Activated CD4-positive, alpha-beta memory T cell treated with anti-CD3 and anti-CD28 coated beads, Interleukin-2, amount 10 ng/mL, durations not matched to agents 7 days and 5 days (primary cell): ENCODE measurements around the gene VTI1A. TPM values are rescaled to one million over a fixed set of nuclear protein-coding genes. Genes with fewer than 3 reads are reported as not detected.
"Not testable (repeated sequence)": the region's sequence is repeated elsewhere in the genome, so short reads cannot be mapped to it uniquely, and the experiment has no call there.

Experiments used
- CTCF ChIA-PET: fragments of 350-600 bp; sonication (Branson Sonifier 250); formaldehyde crosslinking; loops from one replicate; lab custom pipeline; 2021; ENCODE audit warnings: antibody characterized with exemption, inconsistent platforms; lab: Charles Lee
- POLR2A ChIA-PET: fragments of 350-600 bp; sonication (Branson Sonifier 250); formaldehyde crosslinking; loops from one replicate; lab custom pipeline; 2021; ENCODE audit warnings: antibody characterized with exemption; lab: Charles Lee
- DNase-seq: peaks from one replicate; pipeline ENCODE4 v3.0.0-alpha.2; 2020
- H3K27ac Mint-ChIP-seq: one replicate; pipeline ENCODE4 v1.8.0; 2021; ENCODE audit warnings: mild to moderate bottlenecking, mixed read lengths
- H3K27me3 Mint-ChIP-seq: one replicate; pipeline ENCODE4 v1.8.0; 2021; ENCODE audit warnings: mixed read lengths
- H3K36me3 Mint-ChIP-seq: one replicate; pipeline ENCODE4 v1.8.0; 2021; ENCODE audit warnings: low read depth, mixed read lengths
- H3K4me1 Mint-ChIP-seq: one replicate; pipeline ENCODE4 v1.8.0; 2021; ENCODE audit warnings: mixed read lengths
- H3K4me3 Mint-ChIP-seq: one replicate; pipeline ENCODE4 v1.8.0; 2021; ENCODE audit warnings: mild to moderate bottlenecking, mixed read lengths
- H3K9me3 Mint-ChIP-seq: one replicate; pipeline ENCODE4 v1.8.0; 2021; ENCODE audit warnings: mixed read lengths
- total RNA-seq, 2 experiments: library from RNA; stranded (reverse); gene quantifications; one replicate each; pipeline ENCODE4 v1.2.3, GENCODE V29; 2021

The VTI1A gene
- 10 to 100 TPM; 32.9 to 37.3 TPM for total RNA-seq

GRCh38 chr10:112446855-112447619 lies at the start of gene VTI1A, which contains the start of gene ZDHHC6:
Gene VTI1A, plus strand, starts transcription at chr10:112447215. Its CDS starts 159 bp downstream, at chr10:112447374.
Gene ZDHHC6, minus strand, starts transcription at chr10:112446914. Its CDS starts 1,478 bp downstream, at chr10:112445436.
- POLR2A ChIA-PET, result interaction anchor here (0.7 to 3.3 kb wide), 26 partner anchors 9 to 1528 kb away, joined by 3 to 53 read pairs (median 4); partner anchors contain the start of genes ACSL5, BBIP1, CASP7 and GPAM
- CTCF ChIA-PET, result interaction anchor here (0.8 to 1.5 kb wide), 8 partner anchors 10 to 306 kb away, joined by 3 to 7 read pairs (median 4); no protein-coding TSS in a partner anchor
- Mint-ChIP-seq H3K4me1 (peaks cover 57% of the 10 kb centered on the region), H3K27ac (peak within 1 kb of the TSS; percentile 86), H3K27me3 (no peaks in the 10 kb centered on the region), H3K36me3 (peaks cover 36% of the 10 kb centered on the region), H3K4me3 (peak within 1 kb of the TSS; percentile 87), H3K9me3 (no peaks in the 10 kb centered on the region)
- DNase-seq, result peak; percentile 86

DNA sequence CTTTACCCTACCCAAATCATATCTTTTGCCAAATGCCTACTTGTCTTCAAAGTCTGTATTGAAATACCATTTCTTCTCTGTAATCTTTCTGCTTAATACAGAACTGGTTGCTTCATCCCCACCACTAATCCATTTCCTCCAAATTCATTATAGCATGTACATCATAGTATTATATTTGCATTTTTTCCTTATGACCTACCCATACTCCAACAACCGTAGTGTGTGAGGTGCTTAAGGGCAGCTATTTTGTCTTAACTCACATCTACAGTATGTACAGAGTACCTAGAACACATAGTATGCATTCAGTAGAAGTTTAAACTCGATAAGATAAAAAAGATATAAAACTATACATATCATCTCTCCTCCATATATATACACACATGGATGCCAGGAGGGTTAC lies 49.4 kb upstream of the VTI1A start:
- POLR2A ChIA-PET, result no interaction called here
- CTCF ChIA-PET, result no interaction called here

GRCh38 chr10:112402917-112403316 lies 44.1 kb upstream of the VTI1A start:
- ChIA-PET POLR2A (interaction anchor here (0.7 kb wide), 1 partner anchor 27 kb away, joined by 3 read pairs; no protein-coding TSS in a partner anchor), CTCF (interaction anchor here (1.2 kb wide), 1 partner anchor 33 kb away, joined by 3 read pairs; no protein-coding TSS in a partner anchor)
- H3K4me1 Mint-ChIP-seq, result no peaks in the 10 kb centered on the region
- DNase-seq, result no peak
- no peaks in the 10 kb centered on the region for H3K27me3 Mint-ChIP-seq
- peaks cover 72% of the 10 kb centered on the region for H3K36me3 Mint-ChIP-seq
- no peaks in the 10 kb centered on the region for H3K9me3 Mint-ChIP-seq
- no peak overlapping the region for H3K4me3 Mint-ChIP-seq
- no peak overlapping the region for H3K27ac Mint-ChIP-seq

More for the DNA sequence above, 49.4 kb upstream of the VTI1A start:
- no peak for DNase-seq
- Mint-ChIP-seq H3K27ac (no peak overlapping the region), H3K9me3 (no peaks in the 10 kb centered on the region), H3K27me3 (no peaks in the 10 kb centered on the region), H3K4me1 (peaks cover 12% of the 10 kb centered on the region), H3K36me3 (peaks cover 37% of the 10 kb centered on the region), H3K4me3 (no peak overlapping the region)

DNA sequence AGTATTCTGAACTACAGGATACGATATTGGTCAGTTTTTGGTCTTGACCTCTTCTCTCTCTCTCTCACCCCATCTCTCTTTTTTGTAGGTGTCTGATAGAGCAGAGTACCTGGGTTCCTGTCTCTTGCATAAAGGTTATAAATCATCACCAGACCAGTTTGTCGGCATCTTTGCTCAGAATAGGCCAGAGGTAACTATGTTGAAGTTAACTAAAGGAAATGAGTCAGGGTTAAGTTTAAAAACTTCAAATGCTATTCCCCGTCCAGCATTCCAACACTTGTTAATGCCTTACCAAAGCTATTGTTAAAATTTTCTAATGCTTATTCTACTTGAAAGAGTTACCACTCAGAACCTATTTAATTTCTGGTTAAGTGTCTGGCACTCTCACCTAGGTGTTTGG lies 42.4 kb upstream of the VTI1A start:
- Mint-ChIP-seq H3K27ac (no peak overlapping the region), H3K36me3 (peaks cover 73% of the 10 kb centered on the region)

GRCh38 chr10:112406806-112407205 lies 40.2 kb upstream of the VTI1A start:
- H3K27me3 Mint-ChIP-seq, CTCF ChIA-PET, H3K27ac Mint-ChIP-seq, H3K9me3 Mint-ChIP-seq, H3K4me3 Mint-ChIP-seq, DNase-seq, POLR2A ChIA-PET, H3K4me1 Mint-ChIP-seq: not testable (repeated sequence)
- peaks cover 76% of the 10 kb centered on the region for H3K36me3 Mint-ChIP-seq

More for the DNA sequence above, 42.4 kb upstream of the VTI1A start:
- H3K4me3 Mint-ChIP-seq, result no peak overlapping the region
- ChIA-PET POLR2A (no interaction called here), CTCF (no interaction called here)
- no peak for DNase-seq
- H3K27me3 Mint-ChIP-seq, result no peaks in the 10 kb centered on the region
- H3K9me3 Mint-ChIP-seq, result no peaks in the 10 kb centered on the region
- H3K4me1 Mint-ChIP-seq, result no peaks in the 10 kb centered on the region

- ChIA-PET CTCF (no interaction called here), POLR2A (no interaction called here)
- no peak for DNase-seq
- Mint-ChIP-seq H3K4me3 (no peak overlapping the region), H3K4me1 (no peaks in the 10 kb centered on the region), H3K36me3 (peaks cover 71% of the 10 kb centered on the region), H3K27me3 (no peaks in the 10 kb centered on the region), H3K9me3 (no peaks in the 10 kb centered on the region), H3K27ac (no peak overlapping the region)
These were observed 39.3 kb upstream of the VTI1A start for GRCh38 chr10:112407696-112408095.

DNA sequence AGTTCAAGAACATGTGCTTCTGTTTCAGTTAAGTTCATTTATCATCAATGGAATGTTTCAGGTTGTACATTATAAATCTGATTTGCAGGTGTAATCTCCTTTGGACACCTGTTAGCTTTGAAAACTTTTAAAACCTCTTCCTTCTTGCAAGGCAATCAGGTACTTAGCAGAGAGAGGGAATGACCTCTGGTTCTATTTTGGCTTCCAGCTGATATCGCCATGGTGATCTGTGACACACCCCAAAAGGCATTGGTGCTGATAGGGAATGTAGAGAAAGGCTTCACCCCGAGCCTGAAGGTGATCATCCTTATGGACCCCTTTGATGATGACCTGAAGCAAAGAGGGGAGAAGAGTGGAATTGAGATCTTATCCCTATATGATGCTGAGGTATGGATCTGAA lies 37.7 kb upstream of the VTI1A start:
- no peaks in the 10 kb centered on the region for H3K9me3 Mint-ChIP-seq
- no peak overlapping the region for H3K27ac Mint-ChIP-seq
- peaks cover 67% of the 10 kb centered on the region for H3K36me3 Mint-ChIP-seq
- ChIA-PET POLR2A (interaction anchor here (1.1 kb wide), 1 partner anchor 34 kb away, joined by 4 read pairs; no protein-coding TSS in a partner anchor), CTCF (no interaction called here)
- no peaks in the 10 kb centered on the region for H3K27me3 Mint-ChIP-seq
- H3K4me3 Mint-ChIP-seq, result no peak overlapping the region
- DNase-seq, result no peak
- no peaks in the 10 kb centered on the region for H3K4me1 Mint-ChIP-seq

DNA sequence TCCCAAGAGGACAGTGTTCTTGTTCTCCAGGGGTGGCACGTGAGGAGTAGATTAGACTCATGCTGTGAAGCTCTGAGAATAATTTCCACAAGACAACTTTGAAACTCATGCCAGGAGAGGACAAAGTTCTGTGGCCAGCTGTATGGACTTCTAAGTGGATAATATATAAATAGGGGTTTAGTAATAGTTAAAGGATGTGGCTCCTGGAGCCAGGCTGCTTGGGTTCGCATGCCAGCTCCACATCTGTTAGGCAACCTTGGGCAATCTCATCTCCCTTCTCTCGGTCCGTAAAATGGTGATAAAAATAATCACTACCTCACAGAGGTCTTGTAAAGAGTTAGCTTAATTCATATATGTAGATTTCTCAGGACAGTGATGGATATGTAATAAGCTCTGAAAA lies 37.3 kb upstream of the VTI1A start:
- POLR2A ChIA-PET, result interaction anchor here (0.5 to 1.1 kb wide), 2 partner anchors 35 to 154 kb away, joined by 3 to 4 read pairs; no protein-coding TSS in a partner anchor
- Mint-ChIP-seq H3K9me3 (no peaks in the 10 kb centered on the region), H3K4me3 (no peak overlapping the region), H3K36me3 (peaks cover 66% of the 10 kb centered on the region), H3K27ac (no peak overlapping the region), H3K4me1 (no peaks in the 10 kb centered on the region), H3K27me3 (no peaks in the 10 kb centered on the region)
- CTCF ChIA-PET, result no interaction called here
- DNase-seq, result no peak

DNA sequence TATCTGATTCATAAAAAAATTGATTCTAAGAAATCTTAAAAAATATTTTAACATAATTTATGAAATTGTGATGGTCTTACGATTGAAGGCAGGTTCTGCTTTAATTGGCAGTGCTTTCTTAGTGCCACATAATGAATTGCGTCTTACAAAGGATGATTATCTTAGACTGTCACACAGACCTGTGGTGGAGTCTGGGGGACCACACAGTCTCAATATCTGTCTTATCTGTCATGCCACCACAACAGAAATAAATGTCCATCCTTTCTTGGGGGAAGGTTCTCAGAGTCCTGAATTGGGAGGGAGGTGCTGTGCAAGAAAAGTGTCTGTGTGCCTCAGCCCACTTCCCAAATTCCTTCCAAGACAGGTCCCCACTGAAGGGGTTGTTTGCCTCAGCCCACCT lies 34.3 kb upstream of the VTI1A start:
- POLR2A ChIA-PET, result no interaction called here
- no peak overlapping the region for H3K27ac Mint-ChIP-seq
- no peaks in the 10 kb centered on the region for H3K4me1 Mint-ChIP-seq
- peaks cover 61% of the 10 kb centered on the region for H3K36me3 Mint-ChIP-seq
- CTCF ChIA-PET, result interaction anchor here (0.9 kb wide), 1 partner anchor 17 kb away, joined by 3 read pairs; no protein-coding TSS in a partner anchor
- DNase-seq, result no peak
- H3K9me3 Mint-ChIP-seq, result no peaks in the 10 kb centered on the region
- no peak overlapping the region for H3K4me3 Mint-ChIP-seq
- H3K27me3 Mint-ChIP-seq, result no peaks in the 10 kb centered on the region

DNA sequence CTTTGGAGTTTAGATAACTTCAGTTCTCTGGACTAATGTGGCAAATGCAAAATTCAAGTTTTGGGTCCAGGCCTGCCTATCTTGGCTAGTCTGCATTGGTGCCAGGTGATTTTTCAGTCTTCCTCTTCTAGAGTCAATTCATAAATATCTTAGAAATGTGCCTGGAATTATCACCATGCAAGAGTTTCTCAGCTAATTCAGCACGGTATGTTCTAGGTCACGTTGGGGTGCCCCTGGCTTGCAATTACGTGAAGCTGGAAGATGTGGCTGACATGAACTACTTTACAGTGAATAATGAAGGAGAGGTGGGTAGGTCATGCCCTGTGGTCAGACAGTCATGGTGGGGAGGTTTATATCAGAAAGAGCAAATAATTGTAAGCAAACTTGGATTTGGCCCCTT lies 25.3 kb upstream of the VTI1A start:
- POLR2A ChIA-PET, result interaction anchor here (0.7 kb wide), 1 partner anchor 12 kb away, joined by 3 read pairs; no protein-coding TSS in a partner anchor
- Mint-ChIP-seq H3K27ac (no peak overlapping the region), H3K36me3 (peaks cover 58% of the 10 kb centered on the region), H3K4me1 (no peaks in the 10 kb centered on the region), H3K4me3 (no peak overlapping the region), H3K9me3 (no peaks in the 10 kb centered on the region), H3K27me3 (no peaks in the 10 kb centered on the region)
- no peak for DNase-seq
- CTCF ChIA-PET, result interaction anchor here (0.9 kb wide), 1 partner anchor 13 kb away, joined by 3 read pairs; no protein-coding TSS in a partner anchor

DNA sequence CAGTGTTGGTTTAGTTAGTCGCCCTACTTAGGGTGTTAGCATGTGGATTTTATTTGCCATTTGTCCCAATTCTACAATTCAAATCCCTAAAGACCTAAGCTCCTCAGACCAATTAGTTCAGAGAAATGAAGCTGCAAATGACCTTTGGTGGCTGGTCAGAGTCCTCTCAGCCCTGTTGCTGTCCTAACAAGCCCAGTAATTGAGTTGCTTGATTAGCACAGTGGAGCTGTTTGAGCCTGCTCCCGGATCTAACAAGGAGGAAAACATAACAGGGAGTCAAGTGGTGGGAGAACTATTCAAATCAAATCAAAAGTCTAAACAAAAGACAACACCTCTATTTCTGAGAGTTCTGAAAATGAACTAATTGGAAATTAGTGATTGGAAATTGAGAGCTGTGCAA lies 22.4 kb upstream of the VTI1A start:
- Mint-ChIP-seq H3K27me3 (no peaks in the 10 kb centered on the region), H3K9me3 (no peaks in the 10 kb centered on the region), H3K36me3 (peaks cover 66% of the 10 kb centered on the region), H3K4me1 (no peaks in the 10 kb centered on the region), H3K4me3 (no peak overlapping the region), H3K27ac (no peak overlapping the region)
- CTCF ChIA-PET, result interaction anchor here (2.1 kb wide), 1 partner anchor 10 kb away, joined by 11 read pairs; no protein-coding TSS in a partner anchor
- DNase-seq, result no peak
- POLR2A ChIA-PET, result no interaction called here

- POLR2A ChIA-PET, result no interaction called here
- H3K9me3 Mint-ChIP-seq, result no peaks in the 10 kb centered on the region
- H3K27me3 Mint-ChIP-seq, result no peaks in the 10 kb centered on the region
- CTCF ChIA-PET, result interaction anchor here (1.0 to 2.1 kb wide), 2 partner anchors 9 to 45 kb away, joined by 6 to 11 read pairs; no protein-coding TSS in a partner anchor
- H3K27ac Mint-ChIP-seq, result no peak overlapping the region
- peaks cover 66% of the 10 kb centered on the region for H3K36me3 Mint-ChIP-seq
- DNase-seq, result no peak
- no peak overlapping the region for H3K4me3 Mint-ChIP-seq
- no peaks in the 10 kb centered on the region for H3K4me1 Mint-ChIP-seq
These were observed 20.9 kb upstream of the VTI1A start for GRCh38 chr10:112426111-112426510.

DNA sequence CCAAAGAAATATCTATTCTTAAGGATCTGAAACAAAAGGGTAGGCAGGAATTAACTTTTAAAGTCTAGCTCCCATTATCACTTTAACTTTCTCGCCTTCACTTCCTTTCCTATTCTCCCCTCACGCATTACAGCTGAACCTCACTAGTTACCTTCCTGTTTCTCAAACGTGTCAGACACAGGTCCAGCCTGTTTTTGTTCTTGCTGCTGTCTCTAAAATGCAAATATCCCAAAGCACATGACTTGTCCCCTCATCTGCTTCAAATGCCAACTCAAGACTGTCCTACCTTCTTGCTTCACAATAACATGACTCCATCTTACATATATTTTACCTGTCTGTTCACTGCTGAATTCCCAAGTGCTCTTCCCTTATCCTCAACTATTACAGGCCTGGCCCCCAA lies 17.9 kb upstream of the VTI1A start:
- no peak overlapping the region for H3K4me3 Mint-ChIP-seq
- peaks cover 60% of the 10 kb centered on the region for H3K36me3 Mint-ChIP-seq
- no peaks in the 10 kb centered on the region for H3K27me3 Mint-ChIP-seq
- ChIA-PET CTCF (interaction anchor here (0.9 to 1.4 kb wide), 3 partner anchors 12 to 956 kb away, joined by 3 to 4 read pairs (median 3); no protein-coding TSS in a partner anchor), POLR2A (interaction anchor here (1.1 to 1.7 kb wide), 2 partner anchors 15 to 18 kb away, joined by 3 to 7 read pairs; partner anchors contain the start of genes VTI1A and ZDHHC6)
- DNase-seq, result no peak
- H3K9me3 Mint-ChIP-seq, result no peaks in the 10 kb centered on the region
- no peak overlapping the region for H3K27ac Mint-ChIP-seq
- no peaks in the 10 kb centered on the region for H3K4me1 Mint-ChIP-seq
